Neural cell (in vitro differentiated cells): ENCODE measurements around the gene SETX. TPM values are rescaled to one million over a fixed set of nuclear protein-coding genes. Genes with fewer than 3 reads are reported as not detected.

Experiments used
- H2AFZ ChIP-seq: fragments of 200-600, 300-800 bp; sonication (generic), shearing (Covaris generic); 2 replicates; pipeline ENCODE4 v1.6.0; 2014; ENCODE audit warnings: low read depth, mild to moderate bottlenecking, antibody characterized with exemption, low read length, moderate library complexity
- H3F3A ChIP-seq: fragments of 200-600 bp; shearing (Covaris generic); 2 replicates; pipeline ENCODE4 v1.6.1; 2016; ENCODE audit warnings: mild to moderate bottlenecking, moderate library complexity, mixed read lengths, antibody characterized with exemption, low read length; ENCODE audit not compliant: insufficient read depth, poor library complexity, severe bottlenecking
- H3K27ac ChIP-seq: fragments of 200-600, 300-800 bp; sonication (generic), shearing (Covaris generic); 2 replicates; pipeline ENCODE4 v1.5.1; 2014; ENCODE audit warnings: mild to moderate bottlenecking, low read length, moderate library complexity
- H3K27me3 ChIP-seq: fragments of 300-800, 200-600 bp; sonication (generic), shearing (Covaris generic); 2 replicates; pipeline ENCODE4 v1.6.0; 2014; ENCODE audit warnings: mild to moderate bottlenecking, low read depth, low read length, moderate library complexity; ENCODE audit not compliant: insufficient read depth
- H3K36me3 ChIP-seq: fragments of 300-800, 200-600 bp; sonication (generic), shearing (Covaris generic); 2 replicates; pipeline ENCODE4 v1.5.1; 2014; ENCODE audit warnings: mild to moderate bottlenecking, antibody characterized with exemption, low read length, moderate library complexity; ENCODE audit not compliant: insufficient read depth
- H3K4me2 ChIP-seq: fragments of 300-800, 200-600 bp; sonication (generic), shearing (Covaris generic); 2 replicates; pipeline ENCODE4 v1.6.0; 2014; ENCODE audit warnings: mild to moderate bottlenecking, low read length
- H3K4me3 ChIP-seq: fragments of 300-800, 200-600 bp; sonication (generic), shearing (Covaris generic); 2 replicates; pipeline ENCODE4 v1.5.1; 2014; ENCODE audit warnings: mild to moderate bottlenecking, low read length, moderate library complexity
- H3K79me2 ChIP-seq: fragments of 200-600 bp; shearing (Covaris generic); replicated peaks from 2 replicates; pipeline ENCODE4 v1.6.0; 2014; ENCODE audit warnings: mild to moderate bottlenecking, low read length, moderate library complexity; ENCODE audit not compliant: insufficient read depth
- H3K9ac ChIP-seq: fragments of 300-800, 200-600 bp; sonication (generic), shearing (Covaris generic); 2 replicates; pipeline ENCODE4 v1.6.1; 2016; ENCODE audit warnings: mild to moderate bottlenecking, low read length, mixed read lengths
- H3K9me2 ChIP-seq: fragments of 200-600 bp; shearing (Covaris generic); 2 replicates; pipeline ENCODE4 v1.6.1; 2016; ENCODE audit warnings: mild to moderate bottlenecking, low read length, mixed read lengths; ENCODE audit not compliant: insufficient read depth
- H3K9me3 ChIP-seq: fragments of 200-600, 300-800 bp; sonication (generic), shearing (Covaris generic); 2 replicates; pipeline ENCODE4 v1.6.1; 2016; ENCODE audit warnings: mild to moderate bottlenecking, mixed run types, low read length, moderate library complexity, mixed read lengths
- H4K20me1 ChIP-seq: fragments of 200-600 bp; shearing (Covaris generic); 2 replicates; pipeline ENCODE4 v1.6.1; 2016; ENCODE audit warnings: mild to moderate bottlenecking, mixed run types; ENCODE audit not compliant: insufficient read depth
- CTCF ChIP-seq: fragments of 450-650 bp; IDR thresholded peaks from 2 replicates; pipeline ENCODE4 v1.5.1; 2014; ENCODE audit warnings: antibody characterized with exemption, mild to moderate bottlenecking, moderate library complexity; ENCODE audit not compliant: poor library complexity, severe bottlenecking
- EP300 ChIP-seq: fragments of 450-650 bp; conservative IDR thresholded peaks from 2 replicates; pipeline ENCODE4 v1.6.1; 2014; ENCODE audit warnings: antibody characterized with exemption, mild to moderate bottlenecking, moderate library complexity; ENCODE audit not compliant: poor library complexity, severe bottlenecking
- EZH2 ChIP-seq: fragments of 200-600, 300-800 bp; shearing (Covaris generic), sonication (generic); IDR thresholded peaks from 2 replicates; pipeline ENCODE4 v1.6.1; 2014; ENCODE audit warnings: antibody characterized with exemption, low read length, borderline replicate concordance, mild to moderate bottlenecking; ENCODE audit not compliant: insufficient read depth, poor library complexity, severe bottlenecking
- MXI1 ChIP-seq: fragments of 450-650 bp; conservative IDR thresholded peaks from 2 replicates; pipeline ENCODE4 v1.6.1; 2014; ENCODE audit warnings: antibody characterized with exemption, mild to moderate bottlenecking; ENCODE audit not compliant: poor library complexity, severe bottlenecking
- POLR2AphosphoS5 ChIP-seq: IDR thresholded peaks from 2 replicates; pipeline ENCODE4 v1.6.1; 2012
- RAD21 ChIP-seq: fragments of 450-650 bp; conservative IDR thresholded peaks from 2 replicates; pipeline ENCODE4 v1.6.1; 2014; ENCODE audit warnings: antibody characterized with exemption, mild to moderate bottlenecking, moderate library complexity
- SMC3 ChIP-seq: fragments of 450-650 bp; conservative IDR thresholded peaks from 2 replicates; pipeline ENCODE4 v1.6.1; 2014; ENCODE audit warnings: antibody characterized with exemption, mild to moderate bottlenecking, moderate library complexity; ENCODE audit not compliant: poor library complexity
- TAF1 ChIP-seq: IDR thresholded peaks from 2 replicates; pipeline ENCODE4 v1.6.1; 2012; ENCODE audit warnings: low read depth
- polyA plus RNA-seq: library from polyadenylated mRNA; depleted of rRNA; stranded (reverse); fragments of >200 nt; gene quantifications from 2 replicates; pipeline ENCODE4 v1.2.3, GENCODE V29; 2014
- TF ChIP-seq, protein P1 (sequence below): IDR thresholded peaks from 2 replicates; pipeline ENCODE4 v1.6.1; 2012; ENCODE audit warnings: borderline replicate concordance

SETX gene
- polyA plus RNA-seq, 1 donor from 2014 or later, result 32.0 TPM

DNA sequence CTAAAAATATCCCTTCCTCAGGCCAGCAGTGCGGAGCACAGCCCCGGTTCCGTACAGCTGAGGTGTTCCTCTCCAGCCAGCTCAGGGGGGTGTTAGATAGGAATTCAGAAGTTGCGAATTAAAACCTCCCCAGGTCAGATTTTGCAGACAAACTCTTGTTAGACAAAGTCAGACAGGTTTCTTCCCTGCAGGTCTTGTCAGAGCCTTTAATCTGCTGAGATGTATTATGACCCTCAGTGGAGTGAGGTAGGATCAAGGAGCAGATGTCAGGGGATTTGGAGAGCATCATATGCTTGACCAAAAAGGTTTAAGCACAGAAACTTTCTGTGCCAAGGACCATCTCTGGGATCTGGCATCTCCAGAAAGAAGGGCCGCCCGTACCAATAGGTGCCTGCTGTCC lies 132.8 kb downstream of the SETX start:
- Histone ChIP-seq H3K36me3 (no peaks in the 10 kb centered on the region), H3K27ac (no peak overlapping the region), H3K9me3 (no peaks in the 10 kb centered on the region), H3K79me2 (no peaks in the 10 kb centered on the region), H3K9ac (no peak overlapping the region), H3F3A (no peaks in the 10 kb centered on the region), H2AFZ (no peak overlapping the region), H3K4me3 (no peak overlapping the region), H4K20me1 (no peaks in the 10 kb centered on the region), H3K9me2 (no peaks in the 10 kb centered on the region), H3K27me3 (no peaks in the 10 kb centered on the region), H3K4me2 (no peak overlapping the region)
- TF ChIP-seq EP300, result no peak
- no peak for TF ChIP-seq CTCF

GRCh38 chr9:132218208-132218607 lies 136.6 kb downstream of the SETX start:
- H3K9me3 ChIP-seq, result no peaks in the 10 kb centered on the region
- H3K36me3 ChIP-seq, result no peaks in the 10 kb centered on the region
- H3K27me3 ChIP-seq, result no peaks in the 10 kb centered on the region
- H3F3A ChIP-seq, result no peaks in the 10 kb centered on the region
- no peak overlapping the region for H3K4me3 ChIP-seq
- no peaks in the 10 kb centered on the region for H4K20me1 ChIP-seq
- no peaks in the 10 kb centered on the region for H3K9me2 ChIP-seq
- no peak overlapping the region for H3K27ac ChIP-seq
- H3K79me2 ChIP-seq, result no peaks in the 10 kb centered on the region
- no peak for TF ChIP-seq CTCF
- no peak for TF ChIP-seq MXI1
- no peak for TF ChIP-seq EZH2
- TF ChIP-seq POLR2AphosphoS5, result no peak
- TF ChIP-seq EP300, result no peak
- TF ChIP-seq RAD21, result no peak
- no peak for TF ChIP-seq SMC3
- H3K4me2 ChIP-seq, result no peak overlapping the region
- no peak overlapping the region for H2AFZ ChIP-seq
- H3K9ac ChIP-seq, result no peak overlapping the region

GRCh38 chr9:132216861-132217619 lies 137.7 kb downstream of the SETX start:
- Histone ChIP-seq H4K20me1 (no peaks in the 10 kb centered on the region), H3K9ac (no peak overlapping the region), H3K27ac (no peak overlapping the region), H3F3A (no peaks in the 10 kb centered on the region), H3K4me3 (no peak overlapping the region), H3K9me2 (no peaks in the 10 kb centered on the region), H3K27me3 (no peaks in the 10 kb centered on the region), H3K36me3 (no peaks in the 10 kb centered on the region), H2AFZ (no peak overlapping the region), H3K79me2 (no peaks in the 10 kb centered on the region), H3K4me2 (no peak overlapping the region), H3K9me3 (no peaks in the 10 kb centered on the region)
- no peak for TF ChIP-seq CTCF
- no peak for TF ChIP-seq RAD21
- TF ChIP-seq MXI1, result no peak
- TF ChIP-seq, protein P1, sequence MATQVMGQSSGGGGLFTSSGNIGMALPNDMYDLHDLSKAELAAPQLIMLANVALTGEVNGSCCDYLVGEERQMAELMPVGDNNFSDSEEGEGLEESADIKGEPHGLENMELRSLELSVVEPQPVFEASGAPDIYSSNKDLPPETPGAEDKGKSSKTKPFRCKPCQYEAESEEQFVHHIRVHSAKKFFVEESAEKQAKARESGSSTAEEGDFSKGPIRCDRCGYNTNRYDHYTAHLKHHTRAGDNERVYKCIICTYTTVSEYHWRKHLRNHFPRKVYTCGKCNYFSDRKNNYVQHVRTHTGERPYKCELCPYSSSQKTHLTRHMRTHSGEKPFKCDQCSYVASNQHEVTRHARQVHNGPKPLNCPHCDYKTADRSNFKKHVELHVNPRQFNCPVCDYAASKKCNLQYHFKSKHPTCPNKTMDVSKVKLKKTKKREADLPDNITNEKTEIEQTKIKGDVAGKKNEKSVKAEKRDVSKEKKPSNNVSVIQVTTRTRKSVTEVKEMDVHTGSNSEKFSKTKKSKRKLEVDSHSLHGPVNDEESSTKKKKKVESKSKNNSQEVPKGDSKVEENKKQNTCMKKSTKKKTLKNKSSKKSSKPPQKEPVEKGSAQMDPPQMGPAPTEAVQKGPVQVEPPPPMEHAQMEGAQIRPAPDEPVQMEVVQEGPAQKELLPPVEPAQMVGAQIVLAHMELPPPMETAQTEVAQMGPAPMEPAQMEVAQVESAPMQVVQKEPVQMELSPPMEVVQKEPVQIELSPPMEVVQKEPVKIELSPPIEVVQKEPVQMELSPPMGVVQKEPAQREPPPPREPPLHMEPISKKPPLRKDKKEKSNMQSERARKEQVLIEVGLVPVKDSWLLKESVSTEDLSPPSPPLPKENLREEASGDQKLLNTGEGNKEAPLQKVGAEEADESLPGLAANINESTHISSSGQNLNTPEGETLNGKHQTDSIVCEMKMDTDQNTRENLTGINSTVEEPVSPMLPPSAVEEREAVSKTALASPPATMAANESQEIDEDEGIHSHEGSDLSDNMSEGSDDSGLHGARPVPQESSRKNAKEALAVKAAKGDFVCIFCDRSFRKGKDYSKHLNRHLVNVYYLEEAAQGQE, result no peak
- TF ChIP-seq SMC3, result no peak
- no peak for TF ChIP-seq TAF1
- no peak for TF ChIP-seq EZH2
